SU-DHL-6 (cell line): Measurements from ENCODE around the gene TNNC1.

Experiments used
- EZH2phosphoT487 ChIP-seq: fragments of 200-600 bp; sonication (generic), shearing (Covaris generic); conservative IDR thresholded peaks from 2 replicates; pipeline ENCODE4 v1.6.1; 2018; ENCODE audit warnings: mild to moderate bottlenecking, antibody characterized with exemption, low read length, moderate library complexity, mixed read lengths
- TF ChIP-seq, protein P1 (sequence below): fragments of 200-600 bp; sonication (generic); IDR thresholded peaks from one replicate; pipeline ENCODE4 v1.5.1; 2017; ENCODE audit warnings: antibody characterized with exemption, mild to moderate bottlenecking, low read length, moderate library complexity; ENCODE audit not compliant: insufficient read depth, poor library complexity, severe bottlenecking

DNA sequence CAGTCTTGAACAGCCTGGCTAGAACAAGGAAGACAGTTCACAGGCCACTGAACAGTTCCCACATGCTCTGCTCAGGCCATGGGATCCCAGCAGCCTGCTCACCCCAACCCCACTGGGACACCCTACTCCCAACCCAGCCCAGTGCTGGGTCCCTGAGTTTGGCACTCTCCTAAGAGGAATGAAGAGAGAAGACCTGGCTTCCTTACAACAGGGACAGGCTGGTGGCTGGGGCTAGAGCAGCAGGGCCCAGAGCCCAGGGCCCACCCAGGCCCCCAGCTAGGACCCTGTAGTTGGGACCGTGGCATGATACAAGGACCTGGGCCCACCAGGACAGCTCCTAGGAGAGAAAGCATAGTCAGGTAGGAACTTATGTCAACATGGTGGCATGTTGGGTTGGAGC is 52.3 kb downstream of the TNNC1 start:
- TF ChIP-seq, protein P1, sequence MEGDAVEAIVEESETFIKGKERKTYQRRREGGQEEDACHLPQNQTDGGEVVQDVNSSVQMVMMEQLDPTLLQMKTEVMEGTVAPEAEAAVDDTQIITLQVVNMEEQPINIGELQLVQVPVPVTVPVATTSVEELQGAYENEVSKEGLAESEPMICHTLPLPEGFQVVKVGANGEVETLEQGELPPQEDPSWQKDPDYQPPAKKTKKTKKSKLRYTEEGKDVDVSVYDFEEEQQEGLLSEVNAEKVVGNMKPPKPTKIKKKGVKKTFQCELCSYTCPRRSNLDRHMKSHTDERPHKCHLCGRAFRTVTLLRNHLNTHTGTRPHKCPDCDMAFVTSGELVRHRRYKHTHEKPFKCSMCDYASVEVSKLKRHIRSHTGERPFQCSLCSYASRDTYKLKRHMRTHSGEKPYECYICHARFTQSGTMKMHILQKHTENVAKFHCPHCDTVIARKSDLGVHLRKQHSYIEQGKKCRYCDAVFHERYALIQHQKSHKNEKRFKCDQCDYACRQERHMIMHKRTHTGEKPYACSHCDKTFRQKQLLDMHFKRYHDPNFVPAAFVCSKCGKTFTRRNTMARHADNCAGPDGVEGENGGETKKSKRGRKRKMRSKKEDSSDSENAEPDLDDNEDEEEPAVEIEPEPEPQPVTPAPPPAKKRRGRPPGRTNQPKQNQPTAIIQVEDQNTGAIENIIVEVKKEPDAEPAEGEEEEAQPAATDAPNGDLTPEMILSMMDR: no peak
- TF ChIP-seq EZH2phosphoT487: no peak
